ENCODE data around the gene TRIO. TPM values are rescaled to one million over a fixed set of nuclear protein-coding genes. Genes with fewer than 3 reads are reported as not detected.

TRIO gene
- total and polyA plus RNA-seq, 2 donors (not counting 3 experiments of a cell fraction or from before 2014, with no cell fraction given): 82.9 to 248 TPM

DNA sequence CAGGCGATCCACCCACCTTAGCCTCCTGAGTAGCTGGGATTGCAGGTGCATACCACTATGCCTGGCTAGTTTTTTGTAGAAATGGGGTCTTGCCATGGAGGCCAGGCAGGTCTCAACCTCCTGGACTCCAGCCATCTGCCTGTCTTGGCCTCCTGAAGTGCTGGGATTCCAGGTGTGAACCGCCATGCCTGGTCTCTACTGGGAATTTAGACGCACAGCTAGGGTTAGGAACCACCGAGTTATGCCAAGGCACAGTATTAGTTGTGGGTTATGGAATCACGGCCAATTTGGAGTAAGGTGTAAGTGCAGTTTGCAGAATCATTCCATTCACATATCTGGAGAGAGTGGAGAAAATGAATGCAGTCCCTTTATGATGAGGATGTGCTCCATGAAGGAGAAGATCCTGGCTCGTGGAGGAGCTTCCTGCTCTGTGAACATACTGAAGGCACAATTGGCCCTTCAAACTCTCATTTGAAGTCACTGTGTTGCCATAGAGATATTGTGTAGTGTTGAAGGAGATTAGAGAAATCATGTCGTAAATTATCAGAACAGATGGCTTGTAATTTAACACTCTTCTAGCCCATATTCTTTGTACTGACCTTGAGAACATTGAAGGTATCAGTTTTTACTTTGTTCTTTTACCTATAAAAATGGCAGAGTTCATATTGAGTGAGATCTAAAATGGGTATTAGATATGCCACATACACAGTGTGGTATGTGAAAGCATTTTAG is 18.8 kb downstream of the TRIO start:
- Histone ChIP-seq H2AFZ (ENCODE audit: low read depth, low read length) (no peak overlapping the region), H3K27ac (ENCODE audit: insufficient read depth, low read depth, low read length) (no peak overlapping the region), H3K9me1 (replicated peaks; ENCODE audit: control insufficient read depth, extremely low read depth, insufficient read depth, low read length) (no peaks in the 10 kb centered on the region), H3K9ac (replicated peaks; ENCODE audit: extremely low read depth, insufficient read depth, low read length) (no peak overlapping the region), H3K4me1 (ENCODE audit: control insufficient read depth, extremely low read depth, insufficient read depth, low read length) (peaks cover 36% of the 10 kb centered on the region), H3K9me3 (replicated peaks; ENCODE audit: control insufficient read depth, insufficient read depth, low read length) (no peaks in the 10 kb centered on the region), H3K27me3 (ENCODE audit: control insufficient read depth in 2 of 2, insufficient read depth in 2 of 2, low read length in 2 of 2) (no peaks in the 10 kb centered on the region), H3K36me3 (ENCODE audit: control insufficient read depth in 2 of 2, extremely low read depth in 1 of 2, insufficient read depth in 2 of 2, low read length in 2 of 2) (no peaks in the 10 kb centered on the region), H3K4me3 (replicated peaks in 1 of 3; ENCODE audit: insufficient read depth in 1 of 3, low read depth in 1 of 3, low read length in 3 of 3) (no peak overlapping the region), H4K20me1 (replicated peaks; ENCODE audit: control insufficient read depth, extremely low read depth, insufficient read depth, low read length) (no peaks in the 10 kb centered on the region), H3K79me2 (ENCODE audit: control insufficient read depth, insufficient read depth, low read length) (peaks cover 99% of the 10 kb centered on the region), H3K4me2 (ENCODE audit: insufficient read depth, low read length) (no peak overlapping the region)
- no peak for FAIRE-seq
- TF ChIP-seq POLR2AphosphoS5 (IDR thresholded peaks at IDR 0.05; ENCODE audit: insufficient read depth, low read depth, low read length) (no peak), MYC (IDR thresholded peaks at IDR 0.05; ENCODE audit: low read depth, low read length) (no peak), EZH2 (IDR thresholded peaks at IDR 0.05; ENCODE audit: borderline replicate concordance, low read depth, low read length, severe bottlenecking) (no peak), JUN (IDR thresholded peaks at IDR 0.05; ENCODE audit: borderline replicate concordance, insufficient read depth, insufficient read length, low read depth) (no peak)
- ChIA-PET CTCF (interaction anchor here (1.3 kb wide), 1 partner anchor 108 kb away, joined by 4 read pairs; no protein-coding TSS in a partner anchor), POLR2A (no interaction called here)
- no peak for DNase-seq (ENCODE audit: low read depth, low spot score)
- intact Hi-C loops (cut with micrococcal nuclease) (no loop called here), dilution Hi-C loops (cut with MboI; ENCODE audit: extremely low pct_ligation_motif_present, low sequenced_read_pairs) (no loop called here)
- no TSS peak for BruUV-seq (replicated peaks)
